Lower leg skin (tissue), 3 donors: ENCODE data around the gene AOPEP.

Experiments used
- POLR2A ChIP-seq, 2 donors: fragments of 450-650 bp; IDR thresholded peaks; one replicate each; pipeline ENCODE4 v1.6.1; 2016 to 2017; ENCODE audit warnings: antibody characterized with exemption in 2 of 2, mild to moderate bottlenecking in 1 of 2, moderate library complexity in 1 of 2
- TF ChIP-seq, protein P1 (sequence below), 3 donors: fragments of 450-650 bp; IDR thresholded peaks; one replicate each; pipeline ENCODE4 v1.5.1; 2016; ENCODE audit warnings: antibody characterized with exemption in 3 of 3, mild to moderate bottlenecking in 3 of 3, moderate library complexity in 2 of 3

- TF ChIP-seq, protein P1, sequence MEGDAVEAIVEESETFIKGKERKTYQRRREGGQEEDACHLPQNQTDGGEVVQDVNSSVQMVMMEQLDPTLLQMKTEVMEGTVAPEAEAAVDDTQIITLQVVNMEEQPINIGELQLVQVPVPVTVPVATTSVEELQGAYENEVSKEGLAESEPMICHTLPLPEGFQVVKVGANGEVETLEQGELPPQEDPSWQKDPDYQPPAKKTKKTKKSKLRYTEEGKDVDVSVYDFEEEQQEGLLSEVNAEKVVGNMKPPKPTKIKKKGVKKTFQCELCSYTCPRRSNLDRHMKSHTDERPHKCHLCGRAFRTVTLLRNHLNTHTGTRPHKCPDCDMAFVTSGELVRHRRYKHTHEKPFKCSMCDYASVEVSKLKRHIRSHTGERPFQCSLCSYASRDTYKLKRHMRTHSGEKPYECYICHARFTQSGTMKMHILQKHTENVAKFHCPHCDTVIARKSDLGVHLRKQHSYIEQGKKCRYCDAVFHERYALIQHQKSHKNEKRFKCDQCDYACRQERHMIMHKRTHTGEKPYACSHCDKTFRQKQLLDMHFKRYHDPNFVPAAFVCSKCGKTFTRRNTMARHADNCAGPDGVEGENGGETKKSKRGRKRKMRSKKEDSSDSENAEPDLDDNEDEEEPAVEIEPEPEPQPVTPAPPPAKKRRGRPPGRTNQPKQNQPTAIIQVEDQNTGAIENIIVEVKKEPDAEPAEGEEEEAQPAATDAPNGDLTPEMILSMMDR (IDR thresholded peaks at IDR 0.05): no peak
- no peak for TF ChIP-seq POLR2A (IDR thresholded peaks at IDR 0.05)
Observed at GRCh38 chr9:94909965-94910730, 183.6 kb downstream of the AOPEP start.
